Stimulated activated effector memory CD8-positive, alpha-beta T cell treated with anti-CD3 and anti-CD28 coated beads, Interleukin-12 subunit alpha, Interleukin-12 subunit beta, amount 100 ng/mL, for 72 hours (primary cell): ENCODE measurements around the gene ZNF446.
"Not testable (repeated sequence)": the region's sequence is repeated elsewhere in the genome, so short reads cannot be mapped to it uniquely, and the experiment has no call there.

Source experiments
- ATAC-seq: fragments of 150-1000 bp; cut with Tn5 transposase; 2 replicates; pipeline ENCODE4 v1.10.0; 2021
- DNase-seq, 2 donors: peaks; one replicate each; pipeline ENCODE4 v3.0.0; 2021 to 2022; ENCODE audit warnings: low spot score in 2 of 2
- H3K27ac Mint-ChIP-seq: one replicate; pipeline ENCODE4 v1.8.0; 2022; ENCODE audit warnings: mild to moderate bottlenecking, mixed read lengths
- H3K36me3 Mint-ChIP-seq: one replicate; pipeline ENCODE4 v1.8.0; 2022; ENCODE audit warnings: mild to moderate bottlenecking, mixed read lengths
- H3K4me1 Mint-ChIP-seq: one replicate; pipeline ENCODE4 v1.8.0; 2022; ENCODE audit warnings: mixed read lengths
- H3K4me3 Mint-ChIP-seq: one replicate; pipeline ENCODE4 v1.8.0; 2022; ENCODE audit warnings: mild to moderate bottlenecking, mixed read lengths
- H3K9me3 Mint-ChIP-seq: one replicate; pipeline ENCODE4 v1.8.0; 2022; ENCODE audit warnings: mixed read lengths

The ZNF446 gene

DNA sequence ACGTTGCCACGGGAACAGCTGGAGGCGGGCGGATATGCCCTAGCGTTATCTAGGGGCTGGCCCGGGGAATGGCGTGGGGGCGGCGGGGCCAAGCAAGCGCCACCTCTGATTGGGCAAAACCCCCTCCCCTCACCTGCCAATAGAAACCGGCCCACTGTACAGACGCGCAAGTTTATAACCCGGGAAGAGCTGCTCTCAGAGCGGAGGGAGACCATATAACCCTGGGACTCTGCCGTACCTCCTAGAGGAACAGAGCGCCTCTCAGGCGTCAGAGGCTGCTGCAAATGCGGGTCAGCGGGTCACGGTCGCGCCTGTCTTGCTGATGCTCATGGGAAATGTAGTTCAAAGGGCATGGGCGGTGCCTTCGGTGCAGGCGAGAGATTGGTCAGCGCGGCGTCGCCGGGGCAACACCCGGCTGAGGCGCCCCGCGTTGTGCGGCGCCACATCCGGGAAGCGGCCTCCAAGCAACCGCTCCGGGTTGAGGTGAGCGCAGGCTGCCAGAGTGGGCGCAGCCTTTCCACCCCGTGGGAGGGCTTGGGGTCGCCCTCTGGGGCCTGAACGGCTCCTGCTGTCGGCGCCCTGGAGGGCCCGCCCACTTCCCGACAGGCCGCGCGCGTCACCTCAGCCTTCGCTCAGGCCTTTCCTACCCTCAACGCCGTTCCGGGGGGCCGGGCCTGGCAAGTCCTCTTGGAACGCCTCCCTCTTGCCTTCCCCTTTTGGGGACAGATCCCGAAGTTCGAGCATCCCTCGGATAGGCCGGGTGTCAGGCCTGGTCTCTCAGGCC is at the start of gene ZNF446:
ZNF446 (plus strand) TSS at position 639 of the 784 bp plus-strand sequence. CDS start 867 bp downstream, outside the sequence.
- DNase-seq: peak; percentile 87 to 97
- Mint-ChIP-seq H3K4me1 (peaks cover 23% of the 10 kb centered on the region), H3K36me3 (peaks cover 63% of the 10 kb centered on the region), H3K9me3 (no peaks in the 10 kb centered on the region), H3K4me3 (peak within 1 kb of the TSS; percentile 80), H3K27ac (peak within 1 kb of the TSS; percentile 96)
- ATAC-seq: peak; percentile 91

DNA sequence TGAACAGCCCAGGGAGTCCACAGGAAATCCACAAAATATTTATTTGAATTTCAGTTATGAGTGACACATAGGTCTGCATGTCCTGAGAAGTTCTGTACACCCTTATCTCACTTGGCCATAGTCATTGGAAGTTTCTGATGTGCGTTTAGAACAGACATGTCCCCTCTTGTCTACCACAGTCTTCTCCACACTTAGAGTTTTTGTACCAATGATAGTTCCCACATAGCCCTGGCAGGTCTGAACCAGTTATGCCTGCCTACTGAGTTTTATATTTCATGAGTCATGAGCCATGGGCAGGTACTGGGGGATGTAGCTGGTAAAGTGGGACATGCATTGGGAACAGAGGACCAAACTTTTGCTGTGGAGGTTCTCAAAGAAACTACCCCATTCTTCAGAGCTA is 47.5 kb upstream of the ZNF446 start:
- Mint-ChIP-seq H3K27ac (no peak overlapping the region), H3K9me3 (peaks cover 25% of the 10 kb centered on the region), H3K36me3 (peaks cover 11% of the 10 kb centered on the region), H3K4me1 (no peaks in the 10 kb centered on the region), H3K4me3 (no peak overlapping the region)
- no peak for DNase-seq
- ATAC-seq: no peak

DNA sequence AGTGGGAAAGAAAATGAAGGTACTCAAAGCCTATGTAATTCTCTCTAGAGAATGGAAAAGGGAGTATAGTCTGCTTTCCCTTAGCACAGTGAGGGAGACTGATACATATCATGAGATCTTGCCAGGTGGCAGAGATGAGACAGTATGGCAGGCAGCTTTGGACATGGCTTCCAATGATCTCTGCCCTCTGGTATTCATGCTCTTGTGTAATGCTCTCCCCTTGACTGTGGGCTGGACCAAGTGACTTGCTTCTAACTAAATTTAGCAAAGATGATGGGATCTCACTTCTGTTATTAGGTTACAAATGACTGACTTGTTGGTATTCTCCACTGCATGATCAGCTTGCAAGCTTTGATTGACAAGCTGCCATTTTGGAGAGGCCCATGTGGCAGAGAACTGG is 46.4 kb upstream of the ZNF446 start:
- no peak for DNase-seq
- H3K9me3 Mint-ChIP-seq: peaks cover 25% of the 10 kb centered on the region
- no peak overlapping the region for H3K27ac Mint-ChIP-seq
- no peak overlapping the region for H3K4me3 Mint-ChIP-seq
- H3K36me3 Mint-ChIP-seq: peaks cover 22% of the 10 kb centered on the region
- ATAC-seq: no peak
- no peaks in the 10 kb centered on the region for H3K4me1 Mint-ChIP-seq

DNA sequence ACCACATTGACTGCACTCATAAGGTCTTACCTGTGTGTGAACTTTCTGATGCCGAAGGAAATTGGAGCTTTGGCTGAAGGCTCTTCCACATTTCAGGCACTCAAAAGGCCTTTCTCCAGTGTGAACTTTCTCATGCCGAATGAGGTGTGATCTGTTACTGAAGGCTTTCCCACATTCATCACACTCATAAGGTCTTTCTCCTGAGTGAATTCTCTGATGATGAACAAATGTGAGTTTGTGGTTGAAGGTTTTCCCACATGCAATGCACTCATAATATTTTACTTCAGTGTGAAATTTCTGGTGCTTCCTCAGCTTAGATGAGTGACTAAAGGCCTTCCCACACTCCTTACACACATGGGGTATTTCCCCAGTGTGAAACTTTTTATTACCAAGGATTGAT is 41.9 kb upstream of the ZNF446 start:
- Mint-ChIP-seq H3K36me3 (peaks cover 54% of the 10 kb centered on the region), H3K9me3 (peaks cover 29% of the 10 kb centered on the region), H3K27ac (no peak overlapping the region)

DNA sequence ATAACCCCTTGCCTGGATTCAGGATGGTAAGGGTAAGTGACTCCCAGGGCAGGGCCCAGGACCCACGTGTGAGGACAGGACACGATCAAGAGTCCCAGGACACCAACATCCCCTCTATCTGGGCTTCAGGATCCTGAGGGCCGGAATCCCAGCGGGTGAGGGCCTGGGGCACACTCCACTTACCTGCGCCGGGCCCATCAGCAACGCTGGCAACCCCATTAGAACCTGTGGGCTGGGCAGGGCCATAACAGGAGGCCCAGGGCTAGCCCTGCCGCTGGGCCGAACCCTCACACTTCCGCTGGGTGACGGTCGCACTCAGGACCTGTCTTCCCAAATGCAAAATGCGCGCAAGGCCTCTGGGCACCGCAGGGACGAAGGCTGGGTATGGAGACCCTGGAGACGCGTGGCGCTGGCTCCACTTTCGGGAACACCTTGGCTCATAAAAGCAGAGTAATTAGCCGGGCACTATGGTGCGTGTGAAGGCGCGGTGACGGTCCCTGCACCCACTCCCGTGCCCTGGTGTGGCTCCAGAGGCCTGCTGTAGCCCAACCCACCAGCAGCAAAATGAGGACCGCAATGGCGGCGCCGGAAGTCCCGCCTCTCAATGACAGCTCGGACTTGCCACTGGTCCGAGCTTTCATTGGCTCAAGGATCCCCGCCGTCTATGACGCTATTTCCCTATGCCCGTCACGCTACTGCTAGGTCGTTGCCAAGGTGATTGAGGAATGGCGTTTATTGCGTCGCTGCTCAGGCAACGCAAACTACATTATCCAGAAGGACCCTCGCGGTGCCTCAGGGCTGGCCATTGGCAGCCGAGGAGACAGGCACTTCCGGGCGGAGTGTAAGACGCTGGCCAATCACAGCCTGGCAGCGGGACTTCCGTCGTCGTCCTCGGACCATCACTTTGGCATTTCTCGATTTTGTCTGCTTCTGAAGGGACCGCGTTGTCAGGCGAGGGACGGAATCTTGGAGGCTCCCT is 36.3 kb upstream of the ZNF446 start, which contains the start of gene ZNF132:
ZNF132 (minus strand) TSS at position 578 of the 979 bp plus-strand sequence; CDS start at position 246, 332 bp downstream.
- H3K36me3 Mint-ChIP-seq: peaks cover 43% of the 10 kb centered on the region
- peaks cover 33% of the 10 kb centered on the region for H3K4me1 Mint-ChIP-seq
- peaks cover 28% of the 10 kb centered on the region for H3K9me3 Mint-ChIP-seq

More for the DNA sequence above, 41.9 kb upstream of the ZNF446 start:
- Mint-ChIP-seq H3K4me3 (no peak overlapping the region), H3K4me1 (peaks cover 14% of the 10 kb centered on the region)
- no peak for DNase-seq
- no peak for ATAC-seq

DNA sequence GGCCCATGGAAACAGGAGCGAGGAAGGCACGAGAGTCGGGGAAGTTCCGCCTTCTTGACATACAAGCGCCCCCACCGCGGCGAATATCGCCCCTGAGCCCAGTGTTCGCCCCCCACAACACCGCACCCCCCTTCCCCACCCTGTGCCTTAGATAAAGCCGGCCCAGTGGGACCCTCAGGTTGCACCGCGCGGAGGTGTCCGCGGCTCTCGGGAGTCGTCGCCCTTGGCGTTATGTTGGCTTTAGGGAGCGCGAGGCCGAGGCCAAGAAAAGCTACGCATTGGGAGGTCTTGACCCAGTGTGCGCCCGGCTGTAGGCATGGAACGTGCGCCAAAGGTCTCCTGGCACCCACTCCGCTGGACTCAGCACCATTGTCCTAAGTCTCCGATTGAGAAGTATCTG is 35.6 kb upstream of the ZNF446 start:
- Mint-ChIP-seq H3K4me1 (peaks cover 33% of the 10 kb centered on the region), H3K4me3 (peak overlapping the region; percentile 91), H3K36me3 (peaks cover 36% of the 10 kb centered on the region), H3K27ac (peak overlapping the region; percentile 96), H3K9me3 (peaks cover 28% of the 10 kb centered on the region)
- ATAC-seq (no peak), DNase-seq (no peak)

More for the DNA sequence above, 36.3 kb upstream of the ZNF446 start, which contains the start of gene ZNF132:
- ATAC-seq (peak; percentile 99), DNase-seq (peak; percentile 70 to 91)
- H3K4me3 Mint-ChIP-seq: peak within 1 kb of the TSS; percentile 91
- H3K27ac Mint-ChIP-seq: peak within 1 kb of the TSS; percentile 96

DNA sequence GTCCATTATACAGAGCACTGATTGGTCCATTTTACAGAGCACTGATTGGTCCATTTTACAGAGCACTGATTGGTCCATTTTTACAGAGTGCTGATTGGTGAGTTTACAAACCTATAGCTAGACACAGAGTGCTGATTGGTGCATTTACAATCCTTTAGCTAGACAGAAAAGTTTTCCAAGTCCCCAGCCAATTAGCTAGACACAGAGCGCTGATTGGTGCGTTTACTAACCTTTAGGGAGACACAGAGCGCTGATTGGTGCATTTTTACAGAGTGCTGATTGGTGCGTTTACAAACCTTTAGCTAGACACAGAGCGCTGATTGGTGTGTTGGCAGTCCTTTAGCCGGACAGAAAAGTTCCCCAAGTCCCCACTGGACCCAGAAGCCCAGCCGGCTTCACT is 33.2 kb upstream of the ZNF446 start:
- not testable (repeated sequence) for H3K27ac Mint-ChIP-seq, H3K4me3 Mint-ChIP-seq, DNase-seq, ATAC-seq
- Mint-ChIP-seq H3K9me3 (peaks cover 16% of the 10 kb centered on the region), H3K4me1 (peaks cover 30% of the 10 kb centered on the region), H3K36me3 (peaks cover 12% of the 10 kb centered on the region)

DNA sequence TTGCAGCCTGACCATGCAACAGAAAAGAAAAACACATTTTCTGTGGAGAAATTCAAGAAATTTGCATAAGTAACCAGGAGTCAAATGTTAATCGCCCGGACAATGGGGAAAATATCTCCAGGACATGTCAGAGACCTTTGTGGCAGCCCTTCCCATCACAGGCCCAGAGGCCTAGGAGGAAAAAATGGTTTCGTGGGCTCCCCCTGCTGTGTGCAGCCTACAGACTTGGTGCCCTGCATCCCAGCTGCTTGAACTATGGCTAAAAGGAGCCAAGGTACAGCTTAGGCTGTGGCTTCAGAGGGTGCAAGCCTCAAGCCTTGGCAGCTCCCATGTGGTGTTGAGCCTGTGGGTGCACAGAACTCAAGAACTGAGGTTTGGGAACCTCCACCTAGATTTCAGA is 27.3 kb upstream of the ZNF446 start:
- ATAC-seq, DNase-seq, H3K36me3 Mint-ChIP-seq, H3K27ac Mint-ChIP-seq, H3K4me3 Mint-ChIP-seq, H3K9me3 Mint-ChIP-seq: not testable (repeated sequence)
- peaks cover 34% of the 10 kb centered on the region for H3K4me1 Mint-ChIP-seq

DNA sequence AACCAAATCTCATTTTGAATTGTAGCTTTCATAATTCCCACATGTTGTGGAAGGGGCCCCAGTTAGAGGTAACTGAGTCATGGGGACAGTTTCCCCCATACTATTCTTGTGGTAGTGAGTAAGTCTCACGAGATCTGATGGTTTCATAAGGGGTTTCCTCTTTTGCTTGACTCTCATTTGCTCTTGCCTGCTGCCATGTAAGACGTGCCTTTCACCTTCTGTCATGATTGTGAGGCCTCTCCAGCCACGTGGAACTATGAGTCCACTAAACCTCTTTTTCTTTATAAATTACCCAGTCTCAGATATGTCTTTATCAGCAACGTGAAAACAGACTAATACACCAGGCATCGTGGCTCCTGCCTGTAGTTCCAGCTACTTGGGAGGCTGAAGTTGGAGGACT is 26.2 kb upstream of the ZNF446 start:
- DNase-seq, ATAC-seq, H3K27ac Mint-ChIP-seq, H3K9me3 Mint-ChIP-seq: not testable (repeated sequence)
- Mint-ChIP-seq H3K4me1 (peaks cover 38% of the 10 kb centered on the region), H3K4me3 (peak overlapping the region; percentile 84), H3K36me3 (peaks cover 11% of the 10 kb centered on the region)

DNA sequence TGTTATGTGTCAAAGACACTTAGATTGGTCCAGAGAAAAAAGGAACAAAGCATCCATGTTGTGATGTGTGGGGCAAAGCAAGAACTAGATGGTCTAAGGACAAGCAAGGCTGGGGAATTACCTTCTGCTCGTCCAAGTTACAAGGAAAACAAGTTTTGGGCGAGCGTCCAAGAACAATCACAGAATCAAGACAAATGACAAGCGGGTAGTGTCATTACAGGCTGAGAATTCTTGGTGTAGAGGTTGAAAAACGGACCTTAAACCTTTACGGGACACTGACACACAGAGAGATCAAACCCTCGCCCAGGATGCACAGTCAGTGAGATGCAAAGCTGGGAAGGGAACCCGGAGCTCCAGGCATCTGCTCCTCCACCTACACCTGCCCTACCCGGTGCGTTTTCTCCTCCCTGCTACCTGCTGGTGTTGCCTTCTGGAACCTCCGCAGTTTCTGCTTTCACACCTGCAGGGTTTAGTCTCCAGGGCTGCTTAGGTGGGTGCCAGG is 25.2 kb upstream of the ZNF446 start:
- Mint-ChIP-seq H3K4me3 (peak overlapping the region; percentile 84), H3K4me1 (peaks cover 38% of the 10 kb centered on the region), H3K36me3 (peaks cover 14% of the 10 kb centered on the region), H3K9me3 (peaks cover 6% of the 10 kb centered on the region), H3K27ac (peak overlapping the region; percentile 85)
- ATAC-seq (no peak), DNase-seq (no peak)

DNA sequence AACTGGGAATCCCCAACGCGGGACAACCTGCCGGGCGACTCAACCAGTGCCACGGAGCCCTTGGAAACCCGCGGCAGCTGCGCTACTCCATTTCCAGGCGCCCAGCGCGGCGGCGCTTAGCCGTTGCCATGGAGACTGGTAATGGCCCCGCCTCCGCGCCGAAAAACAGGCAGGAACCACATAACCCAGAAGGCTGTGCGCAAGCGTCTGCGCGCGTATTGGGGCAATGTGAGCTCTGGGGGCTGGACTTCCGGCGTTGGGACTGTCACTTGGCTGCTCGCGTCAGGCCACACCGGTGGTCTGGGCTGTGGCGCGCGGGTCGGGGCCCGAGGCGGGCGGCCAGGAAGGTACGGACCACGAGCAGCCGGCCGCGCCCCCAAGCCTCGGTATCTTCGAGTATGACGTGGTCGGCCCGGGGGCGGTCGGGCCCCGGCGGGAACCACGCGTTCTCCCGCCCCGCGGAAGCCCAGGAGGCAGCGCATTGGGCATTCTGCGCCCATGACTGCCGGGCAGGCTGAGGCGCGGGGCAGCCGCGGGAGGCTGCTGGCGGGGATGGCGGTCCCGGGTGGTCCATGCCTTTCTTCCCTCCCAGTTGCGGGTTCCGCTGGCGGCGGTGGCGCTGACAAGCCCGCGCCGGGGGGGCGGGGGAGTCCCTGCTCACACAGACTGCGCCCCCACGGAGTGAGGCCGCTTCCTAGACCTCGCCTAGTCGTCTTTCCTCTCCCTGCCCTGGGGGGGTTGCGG is 24.6 kb upstream of the ZNF446 start, which contains the start of gene ZNF324B:
ZNF324B (plus strand) TSS at position 265 of the 744 bp plus-strand sequence. CDS start 2,080 bp downstream, outside the sequence.
- peak within 1 kb of the TSS; percentile 84 for H3K4me3 Mint-ChIP-seq
- H3K4me1 Mint-ChIP-seq: peaks cover 38% of the 10 kb centered on the region
- DNase-seq (peak; percentile 89 to 96), ATAC-seq (peak; percentile 98)
- peak within 1 kb of the TSS; percentile 85 for H3K27ac Mint-ChIP-seq
- H3K9me3 Mint-ChIP-seq: peaks cover 6% of the 10 kb centered on the region
- H3K36me3 Mint-ChIP-seq: peaks cover 18% of the 10 kb centered on the region

DNA sequence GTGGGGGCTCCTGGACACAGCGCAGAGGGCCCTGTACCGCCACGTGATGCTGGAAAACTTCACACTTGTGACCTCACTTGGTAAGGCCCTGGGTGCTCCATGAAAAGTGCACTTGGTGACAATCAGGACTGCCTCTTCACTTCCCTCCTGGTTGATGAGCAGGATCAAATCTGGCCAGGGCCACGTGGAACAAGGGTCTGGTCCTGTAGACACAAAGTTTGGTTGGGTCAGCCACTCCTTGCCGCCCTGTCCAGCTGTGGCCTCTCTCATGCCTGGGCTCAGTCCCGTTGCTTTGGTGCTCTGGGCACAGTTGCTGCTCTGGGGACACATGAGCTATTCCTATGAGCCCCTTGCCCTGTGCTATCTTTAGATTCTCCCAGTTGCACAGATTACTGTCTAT is 22.4 kb upstream of the ZNF446 start:
- ATAC-seq: no peak
- no peak for DNase-seq
- Mint-ChIP-seq H3K4me1 (peaks cover 32% of the 10 kb centered on the region), H3K9me3 (no peaks in the 10 kb centered on the region), H3K27ac (peak overlapping the region; percentile 42), H3K4me3 (no peak overlapping the region), H3K36me3 (peaks cover 19% of the 10 kb centered on the region)

DNA sequence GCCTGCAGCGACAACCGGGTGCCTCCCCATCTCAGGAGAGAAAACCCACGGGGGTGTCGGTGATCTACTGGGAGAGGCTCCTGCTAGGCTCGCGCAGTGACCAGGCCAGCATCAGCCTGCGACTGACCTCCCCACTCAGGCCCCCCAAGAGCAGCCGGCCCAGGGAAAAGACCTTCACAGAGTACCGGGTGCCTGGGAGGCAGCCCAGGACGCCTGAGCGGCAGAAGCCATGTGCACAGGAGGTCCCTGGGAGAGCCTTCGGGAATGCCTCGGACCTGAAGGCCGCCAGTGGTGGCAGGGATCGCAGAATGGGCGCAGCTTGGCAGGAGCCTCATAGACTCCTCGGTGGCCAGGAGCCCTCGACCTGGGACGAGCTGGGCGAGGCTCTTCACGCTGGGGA is 20.8 kb upstream of the ZNF446 start:
- ATAC-seq: no peak
- H3K4me1 Mint-ChIP-seq: peaks cover 32% of the 10 kb centered on the region
- DNase-seq: no peak
- H3K36me3 Mint-ChIP-seq: peaks cover 19% of the 10 kb centered on the region
- H3K4me3 Mint-ChIP-seq: no peak overlapping the region
- H3K9me3 Mint-ChIP-seq: no peaks in the 10 kb centered on the region
- no peak overlapping the region for H3K27ac Mint-ChIP-seq

DNA sequence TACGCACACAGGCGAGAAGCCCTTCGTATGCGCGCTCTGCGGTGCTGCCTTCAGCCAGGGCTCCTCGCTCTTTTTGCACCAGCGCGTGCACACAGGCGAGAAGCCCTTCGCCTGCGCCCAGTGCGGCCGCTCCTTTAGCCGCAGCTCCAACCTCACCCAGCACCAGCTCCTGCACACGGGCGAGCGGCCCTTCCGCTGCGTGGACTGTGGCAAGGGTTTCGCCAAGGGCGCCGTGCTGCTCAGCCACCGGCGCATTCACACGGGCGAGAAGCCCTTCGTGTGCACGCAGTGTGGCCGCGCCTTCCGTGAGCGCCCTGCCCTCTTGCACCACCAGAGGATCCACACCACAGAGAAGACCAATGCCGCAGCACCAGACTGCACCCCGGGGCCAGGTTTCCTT is 20.0 kb upstream of the ZNF446 start:
- ATAC-seq (no peak), DNase-seq (no peak)
- peaks cover 26% of the 10 kb centered on the region for H3K4me1 Mint-ChIP-seq
- no peaks in the 10 kb centered on the region for H3K9me3 Mint-ChIP-seq
- no peak overlapping the region for H3K27ac Mint-ChIP-seq
- peaks cover 19% of the 10 kb centered on the region for H3K36me3 Mint-ChIP-seq
- no peak overlapping the region for H3K4me3 Mint-ChIP-seq
